ENCODE results near the gene ZNF524.
"Not testable (repeated sequence)": the region's sequence is repeated elsewhere in the genome, so short reads cannot be mapped to it uniquely, and the experiment has no call there.

Gene ZNF524

DNA sequence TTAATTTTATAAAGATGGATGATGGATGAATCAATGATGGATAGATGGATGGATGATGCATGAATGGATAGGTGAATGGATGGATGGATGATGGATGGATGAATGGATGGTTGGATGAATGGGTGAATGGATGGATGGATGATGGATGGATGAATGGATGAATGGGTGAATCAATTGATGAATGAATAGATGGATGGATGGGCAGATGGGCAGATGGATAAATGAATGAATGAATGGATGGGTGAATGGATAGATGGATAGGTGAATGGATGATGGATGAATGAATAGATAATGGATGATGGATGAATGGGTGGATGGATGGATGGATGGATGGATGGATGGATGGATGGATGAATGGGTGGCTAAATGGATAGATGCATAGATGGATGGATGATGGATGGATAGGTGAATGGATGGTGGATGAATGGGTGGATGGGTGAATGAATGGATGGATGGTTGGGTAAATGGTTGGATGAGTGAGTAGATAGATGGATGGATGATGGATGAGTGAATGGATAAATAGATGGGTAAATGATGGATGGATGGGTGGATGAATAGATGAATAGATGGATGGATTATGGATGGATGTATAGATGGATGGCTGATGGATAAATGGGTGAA, 32.3 kb upstream of the ZNF524 start:
- Histone ChIP-seq H3K27ac (ENCODE audit: low read depth, low read length, severe bottlenecking) (no peak overlapping the region), H3K4me3 (ENCODE audit: extremely low read depth, insufficient read depth, low read length, poor library complexity, severe bottlenecking) (no peak overlapping the region), H3K36me3 (ENCODE audit: control insufficient read depth, insufficient read depth, low read length) (no peaks in the 10 kb centered on the region), H3K4me1 (ENCODE audit: control insufficient read depth, insufficient read depth, low read length, poor library complexity, severe bottlenecking) (no peaks in the 10 kb centered on the region), H3K9me3 (ENCODE audit: control insufficient read depth, low read length) (no peaks in the 10 kb centered on the region)

DNA sequence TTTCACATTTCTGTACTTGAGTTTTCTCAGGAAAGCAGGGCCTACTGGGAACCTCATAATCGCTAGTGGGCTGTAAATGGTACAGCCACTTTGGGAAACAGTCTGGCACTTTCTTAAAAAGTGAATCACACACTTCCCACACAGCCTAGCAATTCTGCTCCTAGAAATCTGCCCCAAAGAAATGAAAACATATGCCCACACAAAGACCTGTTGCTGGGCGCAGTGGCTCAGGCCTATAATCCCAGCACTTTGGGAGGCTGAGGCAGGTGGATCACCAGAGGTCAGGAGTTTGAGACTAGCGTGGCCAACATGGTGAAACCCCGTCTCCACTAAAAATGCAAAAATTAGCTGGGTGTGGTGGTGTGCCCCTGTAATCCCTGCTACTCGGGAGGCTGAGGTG, 30.6 kb upstream of the ZNF524 start:
- H3K4me1 ChIP-seq (ENCODE audit: control insufficient read depth, insufficient read depth, low read length, poor library complexity, severe bottlenecking); H3K4me3 ChIP-seq (ENCODE audit: extremely low read depth, insufficient read depth, low read length, poor library complexity, severe bottlenecking); H3K27ac ChIP-seq (ENCODE audit: low read depth, low read length, severe bottlenecking); H3K36me3 ChIP-seq (ENCODE audit: control insufficient read depth, insufficient read depth, low read length); H3K9me3 ChIP-seq (ENCODE audit: control insufficient read depth, low read length): not testable (repeated sequence)
- 86 to 94% methylated on average over 4 to 5 of the region's 5 CpGs for WGBS, 2 experiments (ENCODE audit: insufficient coverage in 2 of 2)

DNA sequence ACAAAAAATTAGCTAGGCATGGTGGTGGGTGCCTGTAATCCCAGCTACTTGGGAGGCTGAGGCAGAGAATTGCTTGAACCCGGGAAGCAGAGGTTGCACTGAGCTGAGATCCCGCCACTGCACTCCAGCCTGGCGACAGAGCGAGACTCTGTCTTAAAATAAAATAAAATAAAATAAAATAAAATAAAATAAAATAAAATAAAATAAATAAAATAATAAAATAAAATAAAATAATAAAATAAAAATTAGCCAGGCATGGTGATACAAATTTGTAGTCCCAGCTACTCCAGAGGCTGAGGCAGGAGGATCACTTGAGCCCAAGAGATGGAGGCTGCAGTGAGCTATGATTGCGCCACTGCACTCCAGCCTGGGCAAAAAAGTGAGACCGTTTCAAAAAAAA, 26.2 kb upstream of the ZNF524 start:
- H3K4me1 ChIP-seq (ENCODE audit: control insufficient read depth, insufficient read depth, low read length, poor library complexity, severe bottlenecking); H3K9me3 ChIP-seq (ENCODE audit: control insufficient read depth, low read length); H3K27ac ChIP-seq (ENCODE audit: low read depth, low read length, severe bottlenecking); H3K4me3 ChIP-seq (ENCODE audit: extremely low read depth, insufficient read depth, low read length, poor library complexity, severe bottlenecking): not testable (repeated sequence)
- no CpG with 5 or more reads among the region's 6 CpGs for WGBS, 2 experiments (ENCODE audit: insufficient coverage in 2 of 2)
- peaks cover 26% of the 10 kb centered on the region for H3K36me3 ChIP-seq (ENCODE audit: control insufficient read depth, insufficient read depth, low read length)

DNA sequence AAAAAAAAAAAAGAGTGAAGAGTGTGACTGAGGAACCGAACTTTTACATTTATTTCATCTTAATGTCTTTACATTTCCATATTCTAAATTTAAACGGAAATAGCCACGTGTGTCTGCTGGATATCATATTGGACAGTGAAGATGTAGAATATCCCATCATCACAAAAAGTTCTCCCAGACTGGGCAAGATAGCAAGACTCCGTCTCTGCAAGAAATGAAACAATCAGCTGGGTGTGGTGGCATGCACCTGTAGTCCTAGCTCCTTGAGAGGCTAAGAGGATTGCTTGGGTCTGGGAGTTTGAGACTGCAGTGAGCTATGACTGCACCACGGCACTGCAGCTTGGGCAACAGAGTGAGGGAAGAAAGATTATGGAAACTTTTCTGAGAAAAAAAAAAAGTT, 23.3 kb upstream of the ZNF524 start:
- WGBS, 2 experiments (ENCODE audit: insufficient coverage in 2 of 2) = 95 to 100% methylated on average over 1 to 2 of the region's 5 CpGs
- peaks cover 26% of the 10 kb centered on the region for H3K36me3 ChIP-seq (ENCODE audit: control insufficient read depth, insufficient read depth, low read length)

DNA sequence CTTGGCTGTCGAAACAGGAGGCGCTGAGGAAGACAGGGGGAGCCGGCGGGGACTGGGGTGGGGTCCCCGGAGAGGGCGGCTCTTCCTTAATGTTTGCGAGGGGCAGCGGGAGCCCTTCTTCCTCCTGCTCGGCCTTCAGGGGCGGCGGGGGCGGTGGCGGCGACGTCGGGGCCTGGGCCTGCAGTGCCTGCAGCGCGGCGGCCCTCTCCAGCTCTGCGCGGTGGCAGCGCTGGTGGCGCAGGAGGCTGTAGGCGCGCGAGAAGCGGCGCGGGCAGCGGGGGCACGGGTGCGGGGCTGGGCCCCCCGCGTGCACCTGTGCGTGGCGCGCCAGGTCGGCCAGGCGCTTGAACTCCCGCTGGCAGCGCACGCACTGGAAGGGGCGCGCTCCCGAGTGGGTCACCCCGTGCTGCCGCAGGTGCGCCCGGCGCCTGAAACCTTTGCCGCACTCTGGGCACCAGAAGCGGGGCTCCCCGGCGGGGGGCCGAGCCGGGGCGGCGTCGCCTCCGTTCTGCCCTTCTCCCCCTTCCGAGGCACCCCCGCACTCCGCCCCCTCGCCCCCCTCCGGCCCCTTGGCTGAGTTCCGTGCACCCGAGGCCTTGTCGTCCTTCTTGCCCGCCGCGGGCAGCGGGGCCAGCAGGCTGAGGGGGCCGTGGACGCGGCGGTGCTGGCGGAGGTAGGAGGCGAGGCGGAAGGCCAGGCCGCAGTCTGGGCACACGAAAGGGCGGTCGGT, 21.9 kb upstream of the ZNF524 start:
- Histone ChIP-seq H3K4me3 (ENCODE audit: extremely low read depth, insufficient read depth, low read length, poor library complexity, severe bottlenecking) (no peak overlapping the region), H3K4me1 (ENCODE audit: control insufficient read depth, insufficient read depth, low read length, poor library complexity, severe bottlenecking) (no peaks in the 10 kb centered on the region), H3K27ac (ENCODE audit: low read depth, low read length, severe bottlenecking) (no peak overlapping the region), H3K36me3 (ENCODE audit: control insufficient read depth, insufficient read depth, low read length) (peaks cover 26% of the 10 kb centered on the region), H3K9me3 (ENCODE audit: control insufficient read depth, low read length) (no peaks in the 10 kb centered on the region)
- WGBS, 2 experiments (ENCODE audit: insufficient coverage in 2 of 2) = 98% methylated on average over 70 to 77 of the region's 83 CpGs

More for the DNA sequence above, 23.3 kb upstream of the ZNF524 start:
- Histone ChIP-seq H3K4me1 (ENCODE audit: control insufficient read depth, insufficient read depth, low read length, poor library complexity, severe bottlenecking) (no peaks in the 10 kb centered on the region), H3K4me3 (ENCODE audit: extremely low read depth, insufficient read depth, low read length, poor library complexity, severe bottlenecking) (no peak overlapping the region), H3K27ac (ENCODE audit: low read depth, low read length, severe bottlenecking) (no peak overlapping the region), H3K9me3 (ENCODE audit: control insufficient read depth, low read length) (no peaks in the 10 kb centered on the region)

DNA sequence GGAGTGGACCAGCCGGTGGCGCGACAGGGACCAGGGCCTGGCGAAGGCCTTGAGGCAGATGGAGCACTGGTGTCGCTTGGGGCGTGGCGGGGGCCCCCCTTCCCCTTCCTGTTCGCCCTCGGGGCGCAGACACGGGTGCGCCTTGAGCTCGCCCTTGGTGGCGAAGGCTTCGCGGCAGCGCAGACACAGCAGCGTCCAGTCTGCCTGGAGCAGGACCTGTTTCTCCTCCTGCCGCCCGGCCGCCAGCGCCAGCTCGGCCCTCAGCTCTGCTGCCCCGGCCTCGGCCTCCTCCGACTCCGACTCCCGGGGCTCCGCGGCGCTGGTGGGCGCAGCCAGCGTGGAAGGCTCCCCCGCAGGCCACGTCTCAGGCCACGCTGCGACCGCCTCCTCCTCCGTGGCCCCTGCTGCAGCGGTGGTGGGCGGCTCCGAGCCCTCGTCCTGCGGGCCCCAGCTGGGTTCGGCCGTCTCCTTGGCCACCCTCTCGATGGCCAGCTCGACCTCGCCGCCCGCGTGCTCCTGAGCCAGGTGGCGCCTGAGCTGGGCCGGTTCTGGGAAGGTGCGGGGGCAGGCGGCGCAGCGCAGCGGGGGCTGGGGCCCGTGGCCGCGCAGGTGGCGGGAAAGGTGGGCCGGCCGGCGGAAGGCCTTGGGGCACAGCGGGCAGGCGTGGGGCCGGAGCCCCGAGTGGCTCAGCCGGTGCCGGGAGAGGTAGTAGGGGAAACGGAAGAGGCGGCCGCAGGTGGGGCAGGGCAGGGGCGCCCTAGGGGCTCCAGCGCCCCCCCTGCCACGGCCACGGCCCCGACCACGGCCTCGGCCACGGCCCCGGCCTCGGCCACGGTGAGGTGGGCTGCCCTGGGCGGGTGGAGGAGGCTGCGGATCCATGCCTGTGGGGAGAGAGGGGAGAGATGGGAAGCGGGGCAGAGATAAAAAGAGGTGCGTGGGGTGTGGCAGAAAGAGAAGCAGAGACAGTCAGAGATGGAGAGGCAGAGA, 21.0 kb upstream of the ZNF524 start:
- H3K36me3 ChIP-seq (ENCODE audit: control insufficient read depth, insufficient read depth, low read length) = peaks cover 26% of the 10 kb centered on the region
- H3K9me3 ChIP-seq (ENCODE audit: control insufficient read depth, low read length) = no peaks in the 10 kb centered on the region
- peak overlapping the region; percentile 97 for H3K4me3 ChIP-seq (ENCODE audit: extremely low read depth, insufficient read depth, low read length, poor library complexity, severe bottlenecking)
- 94 to 96% methylated on average over 68 to 90 of the region's 90 CpGs for WGBS, 2 experiments (ENCODE audit: insufficient coverage in 2 of 2)
- no peak overlapping the region for H3K27ac ChIP-seq (ENCODE audit: low read depth, low read length, severe bottlenecking)
- H3K4me1 ChIP-seq (ENCODE audit: control insufficient read depth, insufficient read depth, low read length, poor library complexity, severe bottlenecking) = no peaks in the 10 kb centered on the region

DNA sequence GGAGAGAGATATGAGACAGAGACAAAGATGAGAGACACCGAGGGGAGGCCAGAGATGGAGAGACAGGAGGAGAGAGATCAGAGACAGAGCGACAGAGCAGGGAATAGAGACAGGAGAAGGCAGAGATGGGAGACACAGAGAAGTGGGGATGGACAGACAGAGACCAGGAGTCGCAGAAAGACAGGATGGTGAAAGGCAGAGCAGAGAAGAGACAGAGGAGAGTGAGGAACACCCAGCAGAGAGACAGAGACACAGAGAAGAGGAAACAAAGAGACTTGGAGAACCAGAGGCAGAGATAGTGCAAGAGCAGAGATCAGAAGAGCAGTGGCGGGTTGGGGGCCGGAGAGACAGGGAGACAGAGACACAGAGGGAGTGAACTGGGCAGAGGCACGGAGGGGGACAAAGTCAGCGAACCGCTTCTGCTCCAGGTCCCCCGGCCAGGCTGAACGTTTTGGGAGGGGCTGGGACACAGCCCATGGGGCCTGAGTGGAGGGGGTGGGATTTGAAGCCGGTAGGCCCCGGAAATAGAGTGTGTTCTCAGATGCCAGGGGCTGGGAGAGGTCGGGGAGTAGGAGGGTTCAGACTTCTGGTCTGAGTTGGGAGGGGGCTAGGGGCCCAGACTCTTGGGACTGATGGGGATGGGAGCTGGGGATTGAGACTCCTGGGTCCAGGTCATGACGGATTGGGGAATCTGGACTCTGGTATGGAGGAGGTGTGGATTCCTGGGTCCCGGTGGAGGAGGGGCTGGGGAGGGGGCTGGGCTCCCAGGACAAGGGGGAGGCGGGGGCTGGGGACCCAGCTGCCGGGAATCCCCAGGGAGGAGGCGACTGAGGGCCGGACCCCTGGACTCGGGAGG, 20.1 kb upstream of the ZNF524 start:
- H3K36me3 ChIP-seq (ENCODE audit: control insufficient read depth, insufficient read depth, low read length) = peaks cover 26% of the 10 kb centered on the region
- H3K27ac ChIP-seq (ENCODE audit: low read depth, low read length, severe bottlenecking) = peak overlapping the region; percentile 79
- H3K4me3 ChIP-seq (ENCODE audit: extremely low read depth, insufficient read depth, low read length, poor library complexity, severe bottlenecking) = peak overlapping the region; percentile 97
- 15 to 16% methylated on average over 17 to 18 of the region's 20 CpGs for WGBS, 2 experiments (ENCODE audit: insufficient coverage in 2 of 2)
- no peaks in the 10 kb centered on the region for H3K9me3 ChIP-seq (ENCODE audit: control insufficient read depth, low read length)
- H3K4me1 ChIP-seq (ENCODE audit: control insufficient read depth, insufficient read depth, low read length, poor library complexity, severe bottlenecking) = no peaks in the 10 kb centered on the region

DNA sequence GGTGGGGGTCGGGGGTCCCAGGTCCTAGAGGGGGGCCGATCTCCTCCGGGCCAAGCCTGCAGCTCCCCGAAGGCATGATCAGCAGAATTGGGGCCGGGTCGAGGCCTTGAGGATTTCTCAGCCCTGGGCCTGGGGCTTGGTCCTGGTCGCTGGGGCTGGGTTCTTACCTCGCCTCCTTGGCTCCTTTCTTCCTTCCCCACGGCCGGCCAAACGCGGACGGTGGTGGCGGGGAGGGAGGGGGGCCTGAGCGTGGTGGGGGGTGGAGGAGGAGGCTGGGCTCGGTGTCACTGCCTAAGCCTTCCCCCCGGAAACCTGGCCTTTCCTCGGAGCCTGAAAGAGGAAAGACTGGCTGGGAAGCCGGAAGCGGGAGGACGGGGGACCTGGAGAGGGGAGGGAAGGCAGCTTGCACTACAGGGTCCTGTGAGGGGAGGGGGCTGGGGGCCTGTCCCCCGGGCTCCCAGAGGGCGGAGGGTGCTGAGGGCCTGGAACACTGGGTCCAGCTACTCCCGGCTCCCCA, 19.4 kb upstream of the ZNF524 start, which contains the start of gene ZNF579:
Gene ZNF579 (minus strand): TSS at position 221 of the 517 bp plus-strand sequence. CDS start 1,209 bp downstream, outside the sequence.
- H3K9me3 ChIP-seq (ENCODE audit: control insufficient read depth, low read length) = no peaks in the 10 kb centered on the region
- H3K4me3 ChIP-seq (ENCODE audit: extremely low read depth, insufficient read depth, low read length, poor library complexity, severe bottlenecking) = peak within 1 kb of the TSS; percentile 97
- H3K4me1 ChIP-seq (ENCODE audit: control insufficient read depth, insufficient read depth, low read length, poor library complexity, severe bottlenecking) = no peaks in the 10 kb centered on the region
- 0 to 1% methylated on average over 4 to 12 of the region's 24 CpGs for whole genome bisulfite sequencing, 2 experiments (ENCODE audit: insufficient coverage in 2 of 2)
- H3K36me3 ChIP-seq (ENCODE audit: control insufficient read depth, insufficient read depth, low read length) = peaks cover 26% of the 10 kb centered on the region
- H3K27ac ChIP-seq (ENCODE audit: low read depth, low read length, severe bottlenecking) = peak within 1 kb of the TSS; percentile 79

DNA sequence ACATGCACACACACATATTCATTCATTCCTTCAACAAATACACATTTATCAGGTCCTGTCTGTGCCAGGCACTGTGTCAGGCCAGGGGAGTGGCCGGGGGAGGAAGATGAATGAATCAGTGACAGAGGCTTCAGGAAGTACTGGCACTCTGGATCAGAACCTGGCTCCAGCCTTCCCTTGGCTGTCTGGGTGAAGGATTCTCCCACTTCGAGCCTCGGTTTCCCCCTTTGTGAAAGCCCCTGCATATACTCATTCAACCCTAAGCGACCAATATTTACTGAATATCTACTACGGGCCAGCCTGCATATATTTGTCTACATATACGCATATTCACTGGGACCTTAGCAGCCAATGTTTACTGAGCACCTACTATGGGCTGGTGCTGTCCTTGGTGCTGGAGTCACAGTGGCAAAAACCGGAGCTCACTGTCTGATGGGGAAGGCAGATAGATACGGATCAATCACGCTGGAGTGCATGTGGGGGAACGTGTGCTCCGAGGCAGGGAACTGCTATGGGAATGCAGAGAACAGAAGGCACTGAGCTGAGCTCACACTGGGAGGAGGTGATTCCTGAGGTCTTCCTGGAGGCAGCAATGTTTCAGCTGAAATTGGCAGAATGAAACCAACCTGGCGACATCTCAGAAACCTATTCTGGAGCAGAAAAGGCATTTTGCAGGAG, 18.8 kb upstream of the ZNF524 start:
- WGBS, 2 experiments (ENCODE audit: insufficient coverage in 2 of 2) = 44 to 46% methylated on average over 11 of the region's 12 CpGs
- Histone ChIP-seq H3K27ac (ENCODE audit: low read depth, low read length, severe bottlenecking) (peak overlapping the region; percentile 79), H3K36me3 (ENCODE audit: control insufficient read depth, insufficient read depth, low read length) (peaks cover 21% of the 10 kb centered on the region), H3K9me3 (ENCODE audit: control insufficient read depth, low read length) (no peaks in the 10 kb centered on the region), H3K4me1 (ENCODE audit: control insufficient read depth, insufficient read depth, low read length, poor library complexity, severe bottlenecking) (no peaks in the 10 kb centered on the region), H3K4me3 (ENCODE audit: extremely low read depth, insufficient read depth, low read length, poor library complexity, severe bottlenecking) (peak overlapping the region; percentile 97)
